ENCODE measurements around the gene FRS2.

GRCh38 chr12:69466867-69467266, 3.3 kb upstream of the FRS2 start:
- TF ChIP-seq CTCF (IDR thresholded peaks at IDR 0.05) (no peak), POLR2A (IDR thresholded peaks at IDR 0.05) (no peak)
